GM23338 (cell line): ENCODE measurements around the gene FAM171A2. TPM values are rescaled to one million over a fixed set of nuclear protein-coding genes. Genes with fewer than 3 reads are reported as not detected.

ENCODE experiments used
- ATAC-seq: fragments of 200-7000 bp; cut with Tn5 transposase; 3 replicates; pipeline ENCODE4 v1.9.1; 2020
- DNase-seq: peaks from one replicate; pipeline ENCODE4 v3.0.0-alpha.2; 2015; ENCODE audit warnings: low spot score
- H2AFZ ChIP-seq: fragments of 200-600 bp; sonication (generic); 2 replicates; pipeline ENCODE4 v1.8.0; 2016; ENCODE audit warnings: antibody characterized with exemption, mild to moderate bottlenecking, moderate library complexity
- H3F3A ChIP-seq: fragments of 200-600 bp; sonication (generic); replicated peaks from 2 replicates; pipeline ENCODE4 v1.8.0; 2017; ENCODE audit warnings: antibody characterized with exemption, mixed run types, low read depth
- H3K27ac ChIP-seq: fragments of 200-600 bp; sonication (generic); 2 replicates; pipeline ENCODE4 v1.6.1; 2016; ENCODE audit warnings: low read depth
- H3K27me3 ChIP-seq: fragments of 200-600 bp; sonication (generic); 2 replicates; pipeline ENCODE4 v1.8.0; 2016; ENCODE audit warnings: mild to moderate bottlenecking, mixed run types, moderate library complexity; ENCODE audit not compliant: insufficient read depth
- H3K36me3 ChIP-seq: fragments of 200-600 bp; sonication (generic); 2 replicates; pipeline ENCODE4 v1.8.0; 2016; ENCODE audit warnings: mild to moderate bottlenecking; ENCODE audit not compliant: insufficient read depth
- H3K4me1 ChIP-seq: fragments of 200-600 bp; sonication (generic); 2 replicates; pipeline ENCODE4 v1.8.0; 2016; ENCODE audit warnings: mild to moderate bottlenecking, moderate library complexity; ENCODE audit not compliant: insufficient read depth
- H3K4me2 ChIP-seq: fragments of 200-600 bp; sonication (generic); 2 replicates; pipeline ENCODE4 v1.7.1; 2017; ENCODE audit warnings: mixed run types
- H3K4me3 ChIP-seq: fragments of 200-600 bp; sonication (generic); 2 replicates; pipeline ENCODE4 v1.6.1; 2016; ENCODE audit warnings: mixed run types
- H3K79me2 ChIP-seq: fragments of 200-600 bp; sonication (generic); replicated peaks from 2 replicates; pipeline ENCODE4 v1.8.0; 2017; ENCODE audit warnings: mild to moderate bottlenecking; ENCODE audit not compliant: insufficient read depth
- H3K9me2 ChIP-seq: fragments of 200-600 bp; sonication (generic); 2 replicates; pipeline ENCODE4 v1.8.0; 2017; ENCODE audit not compliant: insufficient read depth
- H4K20me1 ChIP-seq: fragments of 200-600 bp; sonication (generic); replicated peaks from 2 replicates; pipeline ENCODE4 v1.8.0; 2017; ENCODE audit warnings: mild to moderate bottlenecking; ENCODE audit not compliant: insufficient read depth
- H3K27ac Mint-ChIP-seq: 2 replicates; pipeline ENCODE4 v1.8.0; 2020; ENCODE audit warnings: inconsistent platforms, mild to moderate bottlenecking, moderate library complexity, mixed read lengths
- H3K27me3 Mint-ChIP-seq: 3 replicates; pipeline ENCODE4 v1.8.0; 2022; ENCODE audit warnings: low read depth, mild to moderate bottlenecking, moderate library complexity, mixed read lengths, inconsistent platforms; ENCODE audit not compliant: insufficient read depth, poor library complexity
- H3K36me3 Mint-ChIP-seq: 3 replicates; pipeline ENCODE4 v1.8.0; 2021; ENCODE audit warnings: low read depth, mild to moderate bottlenecking, inconsistent platforms, moderate library complexity, mixed read lengths
- H3K4me1 Mint-ChIP-seq: 3 replicates; pipeline ENCODE4 v1.8.0; 2020; ENCODE audit warnings: mild to moderate bottlenecking, inconsistent platforms, mixed read lengths
- H3K4me3 Mint-ChIP-seq: 3 replicates; pipeline ENCODE4 v1.8.0; 2021; ENCODE audit warnings: moderate library complexity, mild to moderate bottlenecking, inconsistent platforms, mixed read lengths
- H3K9me3 Mint-ChIP-seq: 3 replicates; pipeline ENCODE4 v1.8.0; 2020; ENCODE audit warnings: moderate library complexity, mild to moderate bottlenecking, inconsistent platforms, mixed read lengths
- CTCF ChIP-seq, 2 experiments: fragments of 200-600 bp in 1 of 2; sonication (generic) in 1 of 2; conservative IDR thresholded peaks; 2 replicates each; pipeline versions ENCODE4 v1.5.1 to v1.6.1; 2016 to 2017; ENCODE audit warnings: antibody characterized with exemption in 2 of 2, low read depth in 2 of 2, mild to moderate bottlenecking in 2 of 2, moderate library complexity in 1 of 2
- ETS1 ChIP-seq: IDR thresholded peaks from 2 replicates; pipeline ENCODE4 v1.6.1; 2016; ENCODE audit warnings: antibody characterized with exemption
- EZH2phosphoT487 ChIP-seq: fragments of 200-600 bp; sonication (generic); IDR thresholded peaks from one replicate; pipeline ENCODE4 v1.8.1; 2018; ENCODE audit warnings: antibody characterized with exemption; ENCODE audit not compliant: unreplicated experiment
- JUNB ChIP-seq: IDR thresholded peaks from one replicate; pipeline ENCODE4 v1.6.1; 2016; ENCODE audit warnings: antibody characterized with exemption; ENCODE audit not compliant: unreplicated experiment
- NANOG ChIP-seq: IDR thresholded peaks from 2 replicates; pipeline ENCODE4 v1.6.1; 2016; ENCODE audit warnings: antibody characterized with exemption, borderline replicate concordance
- POLR2AphosphoS5 ChIP-seq: IDR thresholded peaks from 2 replicates; pipeline ENCODE4 v1.6.1; 2016; ENCODE audit warnings: antibody characterized with exemption, low read depth
- STAT1 ChIP-seq: IDR thresholded peaks from one replicate; pipeline ENCODE4 v1.6.1; 2016; ENCODE audit warnings: antibody characterized with exemption; ENCODE audit not compliant: unreplicated experiment
- ZNF114 ChIP-seq: fragments of 250-450 bp; sonication (Bioruptor Pico); IDR thresholded peaks from 2 replicates; pipeline ENCODE4 v1.5.0; 2020; ENCODE audit warnings: mild to moderate bottlenecking, moderate library complexity
- ZNF462 ChIP-seq: fragments of 250-450 bp; sonication (Bioruptor Pico); IDR thresholded peaks from 2 replicates; pipeline ENCODE4 v1.5.0; 2020; ENCODE audit warnings: mild to moderate bottlenecking, moderate library complexity
- polyA plus RNA-seq: library from polyadenylated mRNA; unstranded; fragments of >200 nt; fragmentation: Nextera tagmentation; extraction: Ambion mirVana; gene quantifications from 2 replicates; pipeline ENCODE4 v1.2.1, GENCODE V29; 2016
- total RNA-seq: library from RNA; depleted of rRNA; stranded (reverse); fragments of >200 nt; shearing (Covaris generic); gene quantifications from 2 replicates; pipeline ENCODE4 v1.2.3, GENCODE V29; 2014

The FAM171A2 gene
- total and polyA plus RNA-seq, 2 experiments from 2014 or later, result 4.1 to 35.4 TPM

GRCh38 chr17:44409309-44410028 lies 45.8 kb upstream of the FAM171A2 start:
- Histone ChIP-seq H3K4me1 (no peaks in the 10 kb centered on the region), H3K36me3 (peaks cover 3% of the 10 kb centered on the region; the same call in 1 of the 2 replicates), H3K4me3 (no peak overlapping the region), H3K79me2 (no peaks in the 10 kb centered on the region), H3K9me2 (no peaks in the 10 kb centered on the region), H3K27me3 (no peaks in the 10 kb centered on the region), H3K27ac (no peak overlapping the region), H4K20me1 (peaks cover 8% of the 10 kb centered on the region), H3K4me2 (no peak overlapping the region), H2AFZ (no peak overlapping the region), H3F3A (no peaks in the 10 kb centered on the region)
- H3K27me3 Mint-ChIP-seq, result no peaks in the 10 kb centered on the region
- no peak overlapping the region for H3K4me3 Mint-ChIP-seq
- no peak overlapping the region for H3K27ac Mint-ChIP-seq
- peak; percentile 69 for ATAC-seq
- peak; percentile 28 for DNase-seq
- no peaks in the 10 kb centered on the region for H3K9me3 Mint-ChIP-seq
- TF ChIP-seq EZH2phosphoT487 (no peak), CTCF (conservative IDR thresholded peaks at IDR 0.05; ENCODE audit: low read depth in 2 of 2) (peak in 1 of 2 experiments; percentile 44; a peak in 2 of 4 replicates)
- peaks cover 6% of the 10 kb centered on the region; the same call in 1 of the 3 replicates for H3K36me3 Mint-ChIP-seq
- no peaks in the 10 kb centered on the region for H3K4me1 Mint-ChIP-seq

- Histone ChIP-seq H3K27me3 (no peaks in the 10 kb centered on the region), H3K4me2 (no peak overlapping the region), H2AFZ (no peak overlapping the region), H3K4me1 (no peaks in the 10 kb centered on the region), H3K79me2 (no peaks in the 10 kb centered on the region), H3F3A (no peaks in the 10 kb centered on the region), H3K4me3 (no peak overlapping the region), H3K9me2 (no peaks in the 10 kb centered on the region), H3K27ac (no peak overlapping the region), H3K36me3 (peaks cover 7% of the 10 kb centered on the region; the same call in 1 of the 2 replicates), H4K20me1 (peaks cover 5% of the 10 kb centered on the region)
- Mint-ChIP-seq H3K4me1 (no peaks in the 10 kb centered on the region), H3K9me3 (no peaks in the 10 kb centered on the region), H3K4me3 (no peak overlapping the region), H3K36me3 (peaks cover 6% of the 10 kb centered on the region; the same call in 1 of the 3 replicates), H3K27ac (no peak overlapping the region), H3K27me3 (no peaks in the 10 kb centered on the region)
- DNase-seq (no peak), ATAC-seq (no peak)
- TF ChIP-seq ETS1 (no peak), CTCF (conservative IDR thresholded peaks at IDR 0.05; ENCODE audit: low read depth in 2 of 2) (no peak), POLR2AphosphoS5 (no peak), NANOG (no peak), JUNB (no peak), STAT1 (no peak), ZNF462 (no peak), ZNF114 (no peak), EZH2phosphoT487 (no peak)
Observed at GRCh38 chr17:44408786-44409185, 45.1 kb upstream of the FAM171A2 start.
